ENCODE measurements around the gene SPRYD3. TPM values are rescaled to one million over a fixed set of nuclear protein-coding genes. Genes with fewer than 3 reads are reported as not detected.

SPRYD3 gene
- total RNA-seq, 4 donors from 2014 or later, result 79.7 to 125 (median 99.1) TPM

DNA sequence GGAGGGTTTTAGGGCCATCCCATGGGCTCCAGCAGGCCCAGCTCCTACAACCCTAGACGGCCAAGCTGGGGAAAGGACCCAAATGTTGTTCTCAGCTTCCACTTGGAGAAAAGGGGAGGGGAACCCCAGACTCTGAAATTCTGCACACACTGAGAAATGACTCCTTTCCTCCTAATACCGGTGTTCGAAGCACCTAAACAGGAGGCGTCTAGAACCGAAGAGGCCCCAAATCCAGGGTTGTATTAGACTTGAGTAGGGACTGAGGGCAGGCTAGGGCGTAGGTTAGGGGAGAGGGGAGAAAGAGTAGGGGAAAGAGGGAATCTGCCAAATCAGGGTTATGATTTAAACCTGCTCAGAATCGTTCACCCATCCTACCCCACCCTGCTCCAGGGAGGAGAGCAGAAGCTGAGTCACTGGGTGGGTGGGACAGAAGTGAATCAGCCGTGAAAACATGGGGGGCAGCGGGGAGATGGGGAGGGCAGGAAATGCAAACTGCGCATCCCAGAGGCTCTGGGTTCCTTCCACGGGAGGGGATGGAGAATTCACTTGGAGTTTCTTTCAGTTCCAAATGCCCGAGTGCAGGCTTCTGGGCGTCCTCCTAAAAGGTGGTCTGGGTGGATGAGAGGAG, 19.3 kb upstream of the SPRYD3 start:
- WGBS, result 33% methylated on average over 13 of the region's 13 CpGs
- peaks cover 8 to 24% (median 19%) of the 10 kb centered on the region in 4 donors for H3K36me3 ChIP-seq
- H3K27ac ChIP-seq (replicated peaks in 1 of 4), result peak overlapping the region; percentile 87 to 96 (median 91)
- no peak for DNase-seq (ENCODE audit: extremely low spot score)
- peaks cover 32 to 65% (median 52%) of the 10 kb centered on the region in 4 donors for H3K4me1 ChIP-seq
- intact Hi-C loops (cut with DNase I), result no loop called here
- H3K4me3 ChIP-seq, result peak overlapping the region; percentile 69 to 78 (median 71)
- TF ChIP-seq EP300 (IDR thresholded peaks at IDR 0.05) (no peak), POLR2AphosphoS5 (IDR thresholded peaks at IDR 0.05) (peak; percentile 39 to 67), POLR2A (IDR thresholded peaks at IDR 0.05; ENCODE audit: low read depth) (no peak)
- TF ChIP-seq, protein P1, sequence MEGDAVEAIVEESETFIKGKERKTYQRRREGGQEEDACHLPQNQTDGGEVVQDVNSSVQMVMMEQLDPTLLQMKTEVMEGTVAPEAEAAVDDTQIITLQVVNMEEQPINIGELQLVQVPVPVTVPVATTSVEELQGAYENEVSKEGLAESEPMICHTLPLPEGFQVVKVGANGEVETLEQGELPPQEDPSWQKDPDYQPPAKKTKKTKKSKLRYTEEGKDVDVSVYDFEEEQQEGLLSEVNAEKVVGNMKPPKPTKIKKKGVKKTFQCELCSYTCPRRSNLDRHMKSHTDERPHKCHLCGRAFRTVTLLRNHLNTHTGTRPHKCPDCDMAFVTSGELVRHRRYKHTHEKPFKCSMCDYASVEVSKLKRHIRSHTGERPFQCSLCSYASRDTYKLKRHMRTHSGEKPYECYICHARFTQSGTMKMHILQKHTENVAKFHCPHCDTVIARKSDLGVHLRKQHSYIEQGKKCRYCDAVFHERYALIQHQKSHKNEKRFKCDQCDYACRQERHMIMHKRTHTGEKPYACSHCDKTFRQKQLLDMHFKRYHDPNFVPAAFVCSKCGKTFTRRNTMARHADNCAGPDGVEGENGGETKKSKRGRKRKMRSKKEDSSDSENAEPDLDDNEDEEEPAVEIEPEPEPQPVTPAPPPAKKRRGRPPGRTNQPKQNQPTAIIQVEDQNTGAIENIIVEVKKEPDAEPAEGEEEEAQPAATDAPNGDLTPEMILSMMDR (IDR thresholded peaks at IDR 0.05), result no peak
- no peaks in the 10 kb centered on the region for H3K9me3 ChIP-seq
- no peaks in the 10 kb centered on the region for H3K27me3 ChIP-seq

DNA sequence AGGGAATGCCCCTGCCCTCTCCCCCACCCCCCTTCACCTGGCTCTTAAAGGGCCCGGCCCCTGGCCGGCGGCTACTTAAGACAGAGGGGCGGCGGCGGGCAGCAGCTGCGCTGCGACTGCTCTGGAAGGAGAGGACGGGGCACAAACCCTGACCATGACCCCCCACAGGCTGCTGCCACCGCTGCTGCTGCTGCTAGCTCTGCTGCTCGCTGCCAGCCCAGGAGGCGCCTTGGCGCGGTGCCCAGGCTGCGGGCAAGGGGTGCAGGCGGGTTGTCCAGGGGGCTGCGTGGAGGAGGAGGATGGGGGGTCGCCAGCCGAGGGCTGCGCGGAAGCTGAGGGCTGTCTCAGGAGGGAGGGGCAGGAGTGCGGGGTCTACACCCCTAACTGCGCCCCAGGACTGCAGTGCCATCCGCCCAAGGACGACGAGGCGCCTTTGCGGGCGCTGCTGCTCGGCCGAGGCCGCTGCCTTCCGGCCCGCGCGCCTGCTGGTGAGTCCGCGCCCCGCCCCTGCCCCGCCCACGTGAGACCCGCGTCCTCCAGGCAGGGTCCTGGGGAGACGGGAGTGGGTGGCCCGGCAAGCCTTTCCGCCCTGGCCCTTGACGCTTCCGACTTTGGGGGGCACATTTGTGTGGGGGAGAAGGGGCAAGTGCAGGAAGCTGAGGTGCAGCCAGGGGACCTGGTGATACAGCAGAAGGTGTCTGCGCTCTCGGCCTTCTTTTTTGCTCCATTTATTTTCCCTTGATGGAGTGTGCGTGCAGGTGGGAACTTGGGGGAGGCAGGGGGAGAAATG, 18.6 kb upstream of the SPRYD3 start, which contains the start of gene IGFBP6:
IGFBP6 (plus strand) TSS at position 104 of the 790 bp plus-strand sequence; CDS start at position 155, 51 bp downstream.
- H3K4me1 ChIP-seq, result peaks cover 32 to 59% (median 52%) of the 10 kb centered on the region in 4 donors
- intact Hi-C loops (cut with DNase I), result no loop called here
- no peak for DNase-seq (ENCODE audit: extremely low spot score)

DNA sequence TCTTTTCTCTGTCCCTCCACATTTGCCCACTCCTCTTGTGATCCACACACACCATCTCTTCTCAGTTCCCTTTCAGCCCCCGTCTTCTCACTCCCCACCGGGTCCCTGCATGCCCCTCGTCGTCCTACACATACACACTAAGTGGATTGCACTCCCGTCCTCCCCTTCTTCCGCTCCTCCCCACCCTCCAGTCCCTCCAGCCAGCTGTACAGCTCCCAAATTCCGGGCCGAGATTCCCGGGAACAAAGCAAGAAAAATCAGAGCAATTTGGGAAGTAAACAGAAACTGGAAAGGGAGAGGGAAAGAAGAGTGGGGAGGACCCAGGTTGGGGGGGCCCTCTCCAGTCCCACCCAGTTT, 18.0 kb upstream of the SPRYD3 start:
- Histone ChIP-seq H3K36me3 (peaks cover 8 to 19% (median 15%) of the 10 kb centered on the region in 4 donors), H3K27me3 (no peaks in the 10 kb centered on the region), H3K9me3 (no peaks in the 10 kb centered on the region), H3K4me3 (peak overlapping the region; percentile 69 to 78 (median 71)), H3K4me1 (peaks cover 32 to 57% (median 52%) of the 10 kb centered on the region in 4 donors), H3K27ac (replicated peaks in 1 of 4) (peak overlapping the region; percentile 87 to 96 (median 91))
- intact Hi-C loops (cut with DNase I), result no loop called here
- no peak for TF ChIP-seq POLR2AphosphoS5 (IDR thresholded peaks at IDR 0.05)
- TF ChIP-seq, protein P1 (IDR thresholded peaks at IDR 0.05), result no peak
- no peak for TF ChIP-seq POLR2A (IDR thresholded peaks at IDR 0.05; ENCODE audit: low read depth)
- TF ChIP-seq EP300 (IDR thresholded peaks at IDR 0.05), result no peak
- WGBS, result 2% methylated on average over 9 of the region's 9 CpGs
- DNase-seq (ENCODE audit: extremely low spot score), result no peak

More for the DNA sequence above, 18.6 kb upstream of the SPRYD3 start, which contains the start of gene IGFBP6:
- H3K36me3 ChIP-seq, result peaks cover 8 to 24% (median 18%) of the 10 kb centered on the region in 4 donors
- H3K27ac ChIP-seq (replicated peaks in 1 of 4), result peak within 1 kb of the TSS; percentile 87 to 96 (median 91)
- 3% methylated on average over 22 of the region's 51 CpGs for WGBS
- no peaks in the 10 kb centered on the region for H3K27me3 ChIP-seq
- TF ChIP-seq POLR2AphosphoS5 (IDR thresholded peaks at IDR 0.05) (peak; percentile 34 to 69), POLR2A (IDR thresholded peaks at IDR 0.05; ENCODE audit: low read depth) (no peak)
- TF ChIP-seq, protein P1 (IDR thresholded peaks at IDR 0.05), result peak in 1 of 3 experiments; percentile 32
- peak within 1 kb of the TSS; percentile 69 to 78 (median 71) for H3K4me3 ChIP-seq
- H3K9me3 ChIP-seq, result no peaks in the 10 kb centered on the region

GRCh38 chr12:53096759-53097158, 17.6 kb upstream of the SPRYD3 start:
- TF ChIP-seq EP300 (IDR thresholded peaks at IDR 0.05) (no peak), POLR2AphosphoS5 (IDR thresholded peaks at IDR 0.05) (no peak)
- peaks cover 32 to 56% (median 52%) of the 10 kb centered on the region in 4 donors for H3K4me1 ChIP-seq
- no peak for DNase-seq (ENCODE audit: extremely low spot score)
- H3K27ac ChIP-seq (replicated peaks in 1 of 4), result peak overlapping the region; percentile 87 to 96 (median 91)
- intact Hi-C loops (cut with DNase I), result no loop called here
- WGBS, result 63% methylated on average over 9 of the region's 9 CpGs
- H3K27me3 ChIP-seq, result no peaks in the 10 kb centered on the region
- peaks cover 7 to 15% (median 11%) of the 10 kb centered on the region in 4 donors for H3K36me3 ChIP-seq
- peak overlapping the region; percentile 69 to 78 (median 71) for H3K4me3 ChIP-seq
- H3K9me3 ChIP-seq, result no peaks in the 10 kb centered on the region

Measured in esophagus muscularis mucosa (tissue), 4 donors.